Measurements from ENCODE around the gene HLCS. TPM values are rescaled to one million over a fixed set of nuclear protein-coding genes. Genes with fewer than 3 reads are reported as not detected.

HLCS gene
- total RNA-seq, 1 experiment from 2014 or later, result 12.7 TPM

GRCh38 chr21:36848730-36849274, 117.7 kb downstream of the HLCS start:
- no peak overlapping the region for H3K4me3 Mint-ChIP-seq
- H3K23ac ChIP-seq (ENCODE audit: insufficient read length, low read depth, low read length), result no peak overlapping the region
- H2BK120ac ChIP-seq (ENCODE audit: low read depth, low read length, poor library complexity, severe bottlenecking), result no peak overlapping the region
- no peaks in the 10 kb centered on the region for H3K79me1 ChIP-seq (ENCODE audit: insufficient read depth, low read depth, low read length, poor library complexity, severe bottlenecking)
- H3K9me3 ChIP-seq (ENCODE audit: control insufficient read depth, low read depth, low read length), result no peaks in the 10 kb centered on the region
- H3K27me3 ChIP-seq (ENCODE audit: insufficient read depth, low read length), result no peaks in the 10 kb centered on the region
- H3K4me1 ChIP-seq (ENCODE audit: insufficient read depth, low read length), result no peaks in the 10 kb centered on the region
- no peak overlapping the region for H2AFZ ChIP-seq (ENCODE audit: low read length)
- H3K4me2 ChIP-seq (ENCODE audit: insufficient read depth, insufficient read length, low read length), result no peak overlapping the region
- H3K27ac ChIP-seq (ENCODE audit: insufficient read length, low read depth, low read length), result no peak overlapping the region
- H3K18ac ChIP-seq (ENCODE audit: insufficient read length, low read depth, low read length), result no peak overlapping the region
- no peak for DNase-seq
- H2BK12ac ChIP-seq (ENCODE audit: insufficient read length, low read depth, low read length), result no peak overlapping the region
- peaks cover 2% of the 10 kb centered on the region for H3K23me2 ChIP-seq (ENCODE audit: insufficient read length, low read depth, low read length, poor library complexity, severe bottlenecking)
- H4K91ac ChIP-seq (ENCODE audit: insufficient read length, low read depth, low read length), result no peak overlapping the region
- H2AK5ac ChIP-seq (ENCODE audit: insufficient read length, low read length), result no peak overlapping the region
- no peaks in the 10 kb centered on the region for H3K79me2 ChIP-seq (ENCODE audit: insufficient read depth, low read length)
- no peak overlapping the region for H3K4ac ChIP-seq (ENCODE audit: low read depth, low read length)
- no peak overlapping the region for H3K9ac ChIP-seq (ENCODE audit: extremely low read depth, insufficient read length, low read length)
- no peak overlapping the region for H3K27ac Mint-ChIP-seq
- no peak overlapping the region for H3T11ph ChIP-seq (ENCODE audit: low read length)
- H3K27me3 Mint-ChIP-seq (ENCODE audit: low read depth), result no peaks in the 10 kb centered on the region; the same call in 1 of the 2 replicates
- H2BK20ac ChIP-seq (ENCODE audit: low read depth, low read length, poor library complexity, severe bottlenecking), result no peak overlapping the region
- no peaks in the 10 kb centered on the region for H4K20me1 ChIP-seq (ENCODE audit: control insufficient read depth, insufficient read depth, insufficient read length)
- no peak overlapping the region for H2BK5ac ChIP-seq (ENCODE audit: insufficient read length, low read length)
- no peak overlapping the region for H2BK15ac ChIP-seq (ENCODE audit: low read depth, low read length)
- TF ChIP-seq, protein P1, sequence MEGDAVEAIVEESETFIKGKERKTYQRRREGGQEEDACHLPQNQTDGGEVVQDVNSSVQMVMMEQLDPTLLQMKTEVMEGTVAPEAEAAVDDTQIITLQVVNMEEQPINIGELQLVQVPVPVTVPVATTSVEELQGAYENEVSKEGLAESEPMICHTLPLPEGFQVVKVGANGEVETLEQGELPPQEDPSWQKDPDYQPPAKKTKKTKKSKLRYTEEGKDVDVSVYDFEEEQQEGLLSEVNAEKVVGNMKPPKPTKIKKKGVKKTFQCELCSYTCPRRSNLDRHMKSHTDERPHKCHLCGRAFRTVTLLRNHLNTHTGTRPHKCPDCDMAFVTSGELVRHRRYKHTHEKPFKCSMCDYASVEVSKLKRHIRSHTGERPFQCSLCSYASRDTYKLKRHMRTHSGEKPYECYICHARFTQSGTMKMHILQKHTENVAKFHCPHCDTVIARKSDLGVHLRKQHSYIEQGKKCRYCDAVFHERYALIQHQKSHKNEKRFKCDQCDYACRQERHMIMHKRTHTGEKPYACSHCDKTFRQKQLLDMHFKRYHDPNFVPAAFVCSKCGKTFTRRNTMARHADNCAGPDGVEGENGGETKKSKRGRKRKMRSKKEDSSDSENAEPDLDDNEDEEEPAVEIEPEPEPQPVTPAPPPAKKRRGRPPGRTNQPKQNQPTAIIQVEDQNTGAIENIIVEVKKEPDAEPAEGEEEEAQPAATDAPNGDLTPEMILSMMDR (conservative IDR thresholded peaks at IDR 0.05), result no peak
- WGBS (ENCODE audit: extremely low coverage, insufficient read length, low lambda C conversion rate), result no CpG with 5 or more reads among the region's 3 CpGs
- H3K14ac ChIP-seq (ENCODE audit: insufficient read depth, low read length), result no peak overlapping the region
- no peak overlapping the region for H3K56ac ChIP-seq (ENCODE audit: insufficient read length, low read depth, low read length)
- H3K36me3 Mint-ChIP-seq (ENCODE audit: insufficient read depth in 1 of 3, low read depth in 3 of 3), result no peaks in the 10 kb centered on the region; a peak in 1 of 7 replicates
- H3K4me1 Mint-ChIP-seq, result peaks cover 9 to 21% of the 10 kb centered on the region in 2 experiments
- H4K5ac ChIP-seq (ENCODE audit: insufficient read length, low read depth, low read length), result no peak overlapping the region
- no peak overlapping the region for H4K8ac ChIP-seq (replicated peaks; ENCODE audit: insufficient read length, low read depth, low read length)
- no peaks in the 10 kb centered on the region for H3K9me3 Mint-ChIP-seq

Data from H9 (cell line).